ENCODE data around the gene PARVB.

PARVB gene

GRCh38 chr22:44102856-44103255, 78.8 kb downstream of the PARVB start:
- TF ChIP-seq CTCF (IDR thresholded peaks at IDR 0.05) = no peak

- TF ChIP-seq CTCF (IDR thresholded peaks at IDR 0.05) = no peak
These were observed 79.8 kb downstream of the PARVB start for GRCh38 chr22:44103735-44104480.

- no peak for TF ChIP-seq CTCF (IDR thresholded peaks at IDR 0.05)
These were observed 83.2 kb downstream of the PARVB start for GRCh38 chr22:44107340-44107739.

GRCh38 chr22:44108076-44108475, 84.0 kb downstream of the PARVB start:
- no peak for TF ChIP-seq CTCF (IDR thresholded peaks at IDR 0.05)

- TF ChIP-seq CTCF (IDR thresholded peaks at IDR 0.05) = no peak
These were observed 84.8 kb downstream of the PARVB start for GRCh38 chr22:44108806-44109385.

- no peak for TF ChIP-seq CTCF (IDR thresholded peaks at IDR 0.05)
These were observed 85.3 kb downstream of the PARVB start for GRCh38 chr22:44109416-44109815.

- no peak for TF ChIP-seq CTCF (IDR thresholded peaks at IDR 0.05)
These were observed 87.6 kb downstream of the PARVB start for GRCh38 chr22:44111562-44112155.
